GM12864 (cell line): ENCODE measurements around the gene MTAP.

Source experiments
- DNase-seq: peaks from one replicate; pipeline ENCODE4 v3.0.0-alpha.2; 2011; ENCODE audit warnings: low read depth
- H3K4me3 ChIP-seq: 2 replicates; pipeline ENCODE4 v1.5.1; 2011; ENCODE audit warnings: mild to moderate bottlenecking, low read depth, low read length, control low read depth
- TF ChIP-seq, protein P1 (sequence below): IDR thresholded peaks from 2 replicates; pipeline ENCODE4 v1.5.1; 2011; ENCODE audit warnings: low read depth, mild to moderate bottlenecking, moderate library complexity, low read length, control low read depth, inconsistent platforms; ENCODE audit errors: missing control alignments

Gene MTAP

GRCh38 chr9:21803649-21804048 is 1.2 kb downstream of the MTAP start:
- H3K4me3 ChIP-seq, result peak overlapping the region; percentile 90
- TF ChIP-seq, protein P1, sequence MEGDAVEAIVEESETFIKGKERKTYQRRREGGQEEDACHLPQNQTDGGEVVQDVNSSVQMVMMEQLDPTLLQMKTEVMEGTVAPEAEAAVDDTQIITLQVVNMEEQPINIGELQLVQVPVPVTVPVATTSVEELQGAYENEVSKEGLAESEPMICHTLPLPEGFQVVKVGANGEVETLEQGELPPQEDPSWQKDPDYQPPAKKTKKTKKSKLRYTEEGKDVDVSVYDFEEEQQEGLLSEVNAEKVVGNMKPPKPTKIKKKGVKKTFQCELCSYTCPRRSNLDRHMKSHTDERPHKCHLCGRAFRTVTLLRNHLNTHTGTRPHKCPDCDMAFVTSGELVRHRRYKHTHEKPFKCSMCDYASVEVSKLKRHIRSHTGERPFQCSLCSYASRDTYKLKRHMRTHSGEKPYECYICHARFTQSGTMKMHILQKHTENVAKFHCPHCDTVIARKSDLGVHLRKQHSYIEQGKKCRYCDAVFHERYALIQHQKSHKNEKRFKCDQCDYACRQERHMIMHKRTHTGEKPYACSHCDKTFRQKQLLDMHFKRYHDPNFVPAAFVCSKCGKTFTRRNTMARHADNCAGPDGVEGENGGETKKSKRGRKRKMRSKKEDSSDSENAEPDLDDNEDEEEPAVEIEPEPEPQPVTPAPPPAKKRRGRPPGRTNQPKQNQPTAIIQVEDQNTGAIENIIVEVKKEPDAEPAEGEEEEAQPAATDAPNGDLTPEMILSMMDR, result no peak
- no peak for DNase-seq

DNA sequence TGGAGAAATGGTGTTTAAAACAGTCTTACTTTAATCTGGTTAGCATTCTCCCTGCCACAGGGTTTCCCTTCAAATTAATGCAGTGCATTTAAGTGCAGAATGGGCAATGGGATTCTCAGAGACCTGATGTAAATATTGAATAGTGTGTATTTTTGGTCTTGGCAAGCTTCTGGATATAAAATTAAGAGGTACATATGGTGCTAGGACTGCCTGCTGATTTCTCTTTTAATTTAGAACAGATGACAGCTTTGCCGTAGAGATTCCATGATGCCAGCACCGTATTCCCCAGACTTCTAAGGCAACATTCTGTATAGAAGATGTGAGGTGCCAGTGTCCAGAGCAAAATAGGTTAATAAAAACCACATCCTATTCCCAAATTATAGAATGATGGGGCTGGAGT is 1.9 kb downstream of the MTAP start:
- DNase-seq, result no peak
- no peak overlapping the region for H3K4me3 ChIP-seq
- TF ChIP-seq, protein P1, result no peak

DNA sequence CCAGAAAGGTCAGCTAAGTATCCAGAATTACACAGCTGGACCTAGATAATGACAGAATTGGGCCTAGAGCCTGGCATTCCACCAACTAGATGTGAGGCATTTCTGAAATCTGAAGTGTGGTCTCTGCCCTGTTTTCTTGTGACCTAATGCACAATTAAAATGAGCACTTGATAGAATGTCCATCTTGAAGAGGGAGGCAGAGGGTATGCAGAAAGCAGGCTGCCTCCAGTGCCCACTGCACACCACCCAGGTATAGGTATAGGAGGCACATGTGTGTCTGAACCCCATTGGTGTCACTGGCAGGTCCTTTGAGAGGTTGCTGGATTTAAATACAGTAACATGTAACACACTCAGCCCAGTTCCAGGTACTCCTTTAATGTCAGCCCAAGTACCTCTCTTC is 2.4 kb downstream of the MTAP start:
- TF ChIP-seq, protein P1, result no peak
- H3K4me3 ChIP-seq, result no peak overlapping the region
- no peak for DNase-seq

DNA sequence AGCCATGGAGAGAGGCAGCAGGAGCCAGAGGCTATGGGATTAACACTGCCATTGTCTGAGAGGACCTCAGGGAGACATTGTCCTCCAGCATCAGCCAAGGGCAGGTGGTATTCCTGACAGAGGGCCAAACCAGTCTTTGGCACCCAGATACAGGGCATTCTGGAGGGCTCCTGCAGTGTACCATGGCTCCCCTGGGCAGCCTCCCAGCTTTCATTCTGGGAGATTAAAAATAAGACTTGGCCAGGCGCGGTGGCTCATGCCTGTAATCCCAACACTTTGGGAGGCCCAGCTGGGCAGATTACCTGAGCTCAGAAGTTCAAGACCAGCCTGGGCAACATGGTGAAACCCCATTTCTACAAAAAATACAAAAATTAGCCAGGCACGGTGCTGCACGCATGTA is 4.2 kb downstream of the MTAP start:
- no peak for DNase-seq
- TF ChIP-seq, protein P1, result no peak
- H3K4me3 ChIP-seq, result no peak overlapping the region

- no peak overlapping the region for H3K4me3 ChIP-seq
- no peak for DNase-seq
- TF ChIP-seq, protein P1, result no peak
Observed at GRCh38 chr9:21810388-21810787, 8.0 kb downstream of the MTAP start.

DNA sequence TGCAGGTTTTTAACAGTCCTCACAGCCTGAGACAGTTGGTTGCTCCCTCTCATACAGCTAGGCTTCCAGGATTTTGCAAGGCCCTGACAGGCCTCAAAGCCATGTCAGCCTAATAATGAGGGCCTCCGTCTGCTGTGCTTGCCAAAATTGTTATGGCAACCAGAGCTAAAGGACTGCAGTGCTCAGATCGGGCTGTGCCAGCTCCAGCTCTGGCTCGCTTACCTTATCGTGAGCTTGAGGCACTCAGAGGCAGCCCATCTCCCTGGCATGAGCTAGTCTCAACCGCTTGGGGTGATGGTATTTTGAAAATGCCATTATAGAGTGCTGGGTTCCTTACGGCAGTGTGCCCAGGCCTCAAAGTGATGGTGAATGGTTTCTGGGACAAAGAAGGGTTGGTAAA is 8.4 kb downstream of the MTAP start:
- DNase-seq, result no peak

DNA sequence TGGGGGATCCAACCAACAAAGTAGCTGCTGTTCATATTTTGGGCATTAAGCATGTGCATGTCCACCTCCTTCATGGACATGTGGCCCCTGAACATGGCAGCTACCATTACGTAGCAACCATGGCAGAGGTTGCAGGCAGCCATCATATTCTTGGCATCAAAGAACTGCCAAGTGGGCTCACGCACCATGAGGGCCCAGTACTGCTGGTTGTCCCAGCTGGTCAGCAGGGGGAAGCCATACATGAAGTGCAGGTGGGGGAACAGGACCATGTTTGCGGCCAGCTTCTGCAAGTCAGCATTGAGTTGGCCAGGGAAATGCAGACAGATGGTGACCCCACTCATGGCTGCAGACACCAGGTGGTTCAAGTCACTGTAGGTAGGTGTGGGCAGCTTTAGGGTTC is 9.5 kb downstream of the MTAP start:
- H3K4me3 ChIP-seq, result no peak overlapping the region
- DNase-seq, result no peak
- TF ChIP-seq, protein P1, result no peak

More for the DNA sequence above, 8.4 kb downstream of the MTAP start:
- TF ChIP-seq, protein P1, result no peak
- no peak overlapping the region for H3K4me3 ChIP-seq
